Loucy (cell line): ENCODE data around the gene RNF8.

Experiments used
- H2AFZ ChIP-seq: fragments of 200-600 bp; sonication (generic); 2 replicates; pipeline ENCODE4 v1.6.0; 2016; ENCODE audit warnings: antibody characterized with exemption, mild to moderate bottlenecking, low read length, moderate library complexity
- H3F3A ChIP-seq: fragments of 200-600 bp; 2 replicates; pipeline ENCODE4 v1.6.0; 2016; ENCODE audit warnings: antibody characterized with exemption, low read depth, mild to moderate bottlenecking
- H3K27me3 ChIP-seq: fragments of 200-600 bp; sonication (generic); 2 replicates; pipeline ENCODE4 v1.6.1; 2014; ENCODE audit warnings: low read length, mild to moderate bottlenecking; ENCODE audit not compliant: insufficient read depth, poor library complexity, severe bottlenecking
- H3K36me3 ChIP-seq: fragments of 200-600 bp; sonication (generic); 2 replicates; pipeline ENCODE4 v1.6.1; 2016; ENCODE audit warnings: low read length; ENCODE audit not compliant: insufficient read depth
- H3K4me1 ChIP-seq: fragments of 200-600 bp; sonication (generic); 2 replicates; pipeline ENCODE4 v1.5.1; 2014; ENCODE audit warnings: low read length, mild to moderate bottlenecking; ENCODE audit not compliant: insufficient read depth, poor library complexity, severe bottlenecking
- H3K4me2 ChIP-seq: fragments of 200-600 bp; sonication (generic); 2 replicates; pipeline ENCODE4 v1.6.0; 2014; ENCODE audit warnings: antibody characterized with exemption, low read length, low read depth, mild to moderate bottlenecking; ENCODE audit not compliant: poor library complexity, severe bottlenecking
- H3K4me3 ChIP-seq: fragments of 200-600 bp; sonication (generic); 2 replicates; pipeline ENCODE4 v1.5.1; 2014; ENCODE audit warnings: low read length, mild to moderate bottlenecking, mixed read lengths; ENCODE audit not compliant: poor library complexity, severe bottlenecking
- H3K79me2 ChIP-seq: fragments of 200-600 bp; sonication (generic); 2 replicates; pipeline ENCODE4 v1.6.1; 2014; ENCODE audit warnings: low read length; ENCODE audit not compliant: insufficient read depth
- H3K9ac ChIP-seq: fragments of 200-600 bp; sonication (generic); 2 replicates; pipeline ENCODE4 v1.6.0; 2014; ENCODE audit warnings: mild to moderate bottlenecking, low read depth, low read length, moderate library complexity; ENCODE audit not compliant: poor library complexity, severe bottlenecking
- H3K9me2 ChIP-seq: fragments of 200-600 bp; sonication (generic); replicated peaks from 2 replicates; pipeline ENCODE4 v1.6.1; 2016; ENCODE audit warnings: low read depth, low read length, mixed read lengths
- H3K9me3 ChIP-seq: fragments of 200-600 bp; sonication (generic); 2 replicates; pipeline ENCODE4 v1.6.1; 2014; ENCODE audit warnings: mild to moderate bottlenecking, antibody characterized with exemption, low read length, low read depth; ENCODE audit not compliant: insufficient read depth
- H4K20me1 ChIP-seq: fragments of 200-600 bp; sonication (generic); 2 replicates; pipeline ENCODE4 v1.6.0; 2014; ENCODE audit warnings: antibody characterized with exemption, low read length, mild to moderate bottlenecking; ENCODE audit not compliant: insufficient read depth, poor library complexity, severe bottlenecking
- EZH2phosphoT487 ChIP-seq: fragments of 200-600 bp; IDR thresholded peaks from 2 replicates; pipeline ENCODE4 v1.6.1; 2018; ENCODE audit warnings: antibody characterized with exemption, mild to moderate bottlenecking, moderate library complexity, borderline replicate concordance
- TF ChIP-seq, protein P1 (sequence below): fragments of 200-600 bp; sonication (generic); conservative IDR thresholded peaks from 2 replicates; pipeline ENCODE4 v1.5.1; 2014; ENCODE audit warnings: mild to moderate bottlenecking, antibody characterized with exemption, low read length

The RNF8 gene, protein sequence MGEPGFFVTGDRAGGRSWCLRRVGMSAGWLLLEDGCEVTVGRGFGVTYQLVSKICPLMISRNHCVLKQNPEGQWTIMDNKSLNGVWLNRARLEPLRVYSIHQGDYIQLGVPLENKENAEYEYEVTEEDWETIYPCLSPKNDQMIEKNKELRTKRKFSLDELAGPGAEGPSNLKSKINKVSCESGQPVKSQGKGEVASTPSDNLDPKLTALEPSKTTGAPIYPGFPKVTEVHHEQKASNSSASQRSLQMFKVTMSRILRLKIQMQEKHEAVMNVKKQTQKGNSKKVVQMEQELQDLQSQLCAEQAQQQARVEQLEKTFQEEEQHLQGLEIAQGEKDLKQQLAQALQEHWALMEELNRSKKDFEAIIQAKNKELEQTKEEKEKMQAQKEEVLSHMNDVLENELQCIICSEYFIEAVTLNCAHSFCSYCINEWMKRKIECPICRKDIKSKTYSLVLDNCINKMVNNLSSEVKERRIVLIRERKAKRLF

DNA sequence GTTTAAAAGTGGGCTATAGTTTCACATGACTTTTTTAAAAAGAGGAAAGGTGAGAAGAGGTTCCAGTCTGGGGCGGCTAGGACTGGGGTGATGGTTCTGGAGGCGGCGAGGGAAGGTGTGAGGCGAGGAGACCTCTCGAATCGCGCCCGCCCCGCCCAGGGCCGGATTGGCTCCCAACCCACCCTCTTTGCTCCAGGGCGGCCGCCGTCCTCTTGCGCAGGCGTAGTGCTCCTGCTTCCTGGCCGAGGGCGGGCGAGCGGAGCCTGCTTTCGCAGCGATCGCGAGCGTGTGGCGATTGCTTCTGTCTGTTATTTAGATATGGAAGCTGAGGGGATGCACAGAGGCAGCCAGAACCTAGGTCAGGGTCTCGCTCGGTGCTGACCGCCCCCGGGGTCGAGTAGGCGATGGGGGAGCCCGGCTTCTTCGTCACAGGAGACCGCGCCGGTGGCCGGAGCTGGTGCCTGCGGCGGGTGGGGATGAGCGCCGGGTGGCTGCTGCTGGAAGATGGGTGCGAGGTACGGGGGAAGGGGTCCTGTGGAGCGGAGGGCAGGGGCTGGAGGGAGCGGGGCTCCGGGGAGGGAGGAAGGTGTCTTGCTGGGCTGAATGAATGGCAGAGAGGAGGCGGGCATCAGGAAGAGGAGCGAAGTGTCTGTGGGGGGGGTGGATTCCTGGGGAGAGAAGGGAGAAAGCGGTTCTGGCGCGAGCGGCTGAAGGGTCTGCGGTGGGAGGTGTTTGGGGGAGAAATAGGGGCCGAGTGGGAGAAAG lies at the start of gene RNF8:
Gene RNF8, plus strand, starts transcription at position 223 of the 765 bp plus-strand sequence. Its CDS starts 182 bp downstream, at position 405.
- Histone ChIP-seq H3K9me2 (no peaks in the 10 kb centered on the region), H3K9me3 (no peaks in the 10 kb centered on the region), H3K36me3 (no peaks in the 10 kb centered on the region), H3K4me3 (peak within 1 kb of the TSS; percentile 97), H2AFZ (peak within 1 kb of the TSS; percentile 93), H3K79me2 (peaks cover 47% of the 10 kb centered on the region), H3F3A (no peaks in the 10 kb centered on the region), H3K4me2 (peak within 1 kb of the TSS; percentile 85), H3K27me3 (no peaks in the 10 kb centered on the region), H3K9ac (peak within 1 kb of the TSS; percentile 89), H3K4me1 (peaks cover 35% of the 10 kb centered on the region), H4K20me1 (peaks cover 12% of the 10 kb centered on the region)
- TF ChIP-seq, protein P1, sequence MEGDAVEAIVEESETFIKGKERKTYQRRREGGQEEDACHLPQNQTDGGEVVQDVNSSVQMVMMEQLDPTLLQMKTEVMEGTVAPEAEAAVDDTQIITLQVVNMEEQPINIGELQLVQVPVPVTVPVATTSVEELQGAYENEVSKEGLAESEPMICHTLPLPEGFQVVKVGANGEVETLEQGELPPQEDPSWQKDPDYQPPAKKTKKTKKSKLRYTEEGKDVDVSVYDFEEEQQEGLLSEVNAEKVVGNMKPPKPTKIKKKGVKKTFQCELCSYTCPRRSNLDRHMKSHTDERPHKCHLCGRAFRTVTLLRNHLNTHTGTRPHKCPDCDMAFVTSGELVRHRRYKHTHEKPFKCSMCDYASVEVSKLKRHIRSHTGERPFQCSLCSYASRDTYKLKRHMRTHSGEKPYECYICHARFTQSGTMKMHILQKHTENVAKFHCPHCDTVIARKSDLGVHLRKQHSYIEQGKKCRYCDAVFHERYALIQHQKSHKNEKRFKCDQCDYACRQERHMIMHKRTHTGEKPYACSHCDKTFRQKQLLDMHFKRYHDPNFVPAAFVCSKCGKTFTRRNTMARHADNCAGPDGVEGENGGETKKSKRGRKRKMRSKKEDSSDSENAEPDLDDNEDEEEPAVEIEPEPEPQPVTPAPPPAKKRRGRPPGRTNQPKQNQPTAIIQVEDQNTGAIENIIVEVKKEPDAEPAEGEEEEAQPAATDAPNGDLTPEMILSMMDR = no peak
- no peak for TF ChIP-seq EZH2phosphoT487

DNA sequence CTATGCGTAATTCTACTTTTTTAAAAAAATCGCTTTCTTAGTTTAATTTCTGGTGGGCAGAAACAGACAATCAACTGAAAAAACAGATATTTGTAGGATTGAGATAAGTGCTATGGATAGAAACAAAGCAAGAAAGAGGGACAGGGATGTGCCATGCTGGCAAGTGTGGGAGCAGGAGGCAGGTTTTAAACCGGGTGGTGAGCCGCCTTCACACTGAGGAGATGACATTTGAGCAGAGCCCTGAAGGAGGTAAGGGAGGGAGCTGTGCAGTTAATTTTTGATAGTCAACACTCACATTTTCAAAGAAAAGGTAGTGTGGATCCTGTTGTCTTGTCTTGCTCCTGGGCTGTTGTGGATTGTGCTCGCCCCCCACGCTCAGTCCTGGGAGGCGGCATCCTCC lies 49.0 kb upstream of the RNF8 start:
- Histone ChIP-seq H3F3A (no peaks in the 10 kb centered on the region), H3K4me1 (no peaks in the 10 kb centered on the region), H3K9me3 (no peaks in the 10 kb centered on the region), H3K4me2 (no peak overlapping the region), H4K20me1 (no peaks in the 10 kb centered on the region), H3K4me3 (no peak overlapping the region), H2AFZ (no peak overlapping the region), H3K27me3 (no peaks in the 10 kb centered on the region), H3K36me3 (peaks cover 65% of the 10 kb centered on the region; the same call in 1 of the 2 replicates), H3K9me2 (no peaks in the 10 kb centered on the region), H3K9ac (no peak overlapping the region), H3K79me2 (no peaks in the 10 kb centered on the region)
- no peak for TF ChIP-seq EZH2phosphoT487
- TF ChIP-seq, protein P1 = no peak

DNA sequence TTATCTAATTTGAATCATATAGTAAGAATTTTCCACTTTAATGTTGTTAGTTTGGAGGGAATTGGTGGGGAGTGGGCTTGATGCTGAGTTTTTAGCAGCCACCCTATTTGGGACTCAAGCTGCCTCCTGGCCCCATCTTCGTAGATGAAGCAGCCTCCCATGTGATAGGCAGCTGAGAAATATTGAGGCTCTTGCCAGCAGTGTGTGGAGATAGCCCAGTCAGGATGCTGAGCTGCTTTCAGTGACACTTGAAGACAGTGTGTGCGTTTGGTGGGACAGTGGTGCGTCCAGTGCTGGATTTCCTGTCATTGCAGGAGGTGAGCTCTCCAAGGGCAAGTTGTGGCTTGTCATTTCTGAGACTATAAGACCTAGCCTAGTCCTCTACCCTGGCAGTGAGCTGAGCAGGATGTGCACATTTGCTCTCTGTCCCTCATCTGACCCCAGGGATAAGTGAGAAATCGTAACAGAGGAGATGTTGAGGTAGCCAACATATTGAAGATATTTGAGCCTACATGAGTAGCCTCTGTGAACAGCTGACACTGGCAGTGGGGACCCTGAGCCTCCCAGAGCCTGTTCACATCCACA lies 47.9 kb upstream of the RNF8 start:
- no peaks in the 10 kb centered on the region for H3K27me3 ChIP-seq
- peaks cover 60% of the 10 kb centered on the region; the same call in 1 of the 2 replicates for H3K36me3 ChIP-seq
- H4K20me1 ChIP-seq = no peaks in the 10 kb centered on the region
- no peaks in the 10 kb centered on the region for H3K9me2 ChIP-seq
- TF ChIP-seq, protein P1 = no peak
- TF ChIP-seq EZH2phosphoT487 = no peak
- no peaks in the 10 kb centered on the region for H3F3A ChIP-seq
- no peaks in the 10 kb centered on the region for H3K79me2 ChIP-seq
- no peak overlapping the region for H3K9ac ChIP-seq
- no peaks in the 10 kb centered on the region for H3K9me3 ChIP-seq
- H2AFZ ChIP-seq = no peak overlapping the region
- no peaks in the 10 kb centered on the region for H3K4me1 ChIP-seq
- no peak overlapping the region for H3K4me2 ChIP-seq
- H3K4me3 ChIP-seq = no peak overlapping the region
